Panc1 (cell line): ENCODE data around the gene NINL. TPM values are rescaled to one million over a fixed set of nuclear protein-coding genes. Genes with fewer than 3 reads are reported as not detected.

Source experiments
- ATAC-seq: fragments of 200-7000 bp; cut with Tn5 transposase; 2 replicates; pipeline ENCODE4 v1.9.1; 2020; ENCODE audit warnings: mild to moderate bottlenecking, moderate library complexity
- BruUV-seq: library from RNA; stranded (reverse); fragments of 400-500 nt; replicated peaks from 2 replicates; lab custom pipeline; 2021; lab: Mats Ljungman, UMichigan
- CTCF ChIA-PET: fragments of 300-600 bp; sonication (Branson Sonifier 250); formaldehyde crosslinking; loops from one replicate; lab custom pipeline; 2022; ENCODE audit warnings: antibody characterized with exemption; lab: Charles Lee
- POLR2A ChIA-PET: fragments of 300-600 bp; sonication (Branson Sonifier 250); formaldehyde crosslinking; loops from one replicate; lab custom pipeline; 2022; ENCODE audit warnings: antibody characterized with exemption; lab: Charles Lee
- DNase-seq: peaks from one replicate; pipeline ENCODE4 v3.0.0-alpha.2; 2010; ENCODE audit warnings: low read depth, low spot score
- H3K27ac ChIP-seq: 2 replicates; pipeline ENCODE4 v1.5.1; 2011; ENCODE audit warnings: mild to moderate bottlenecking, low read length, inconsistent platforms
- H3K27me3 ChIP-seq: fragments of 200-500 bp; sonication (Bioruptor generic); 2 replicates; pipeline ENCODE4 v1.6.0; 2014; ENCODE audit warnings: low read length, inconsistent platforms; ENCODE audit not compliant: control insufficient read depth, insufficient read depth
- H3K36me3 ChIP-seq: fragments of 200-500 bp; sonication (Bioruptor generic); 2 replicates; pipeline ENCODE4 v1.5.1; 2014; ENCODE audit warnings: inconsistent platforms, mild to moderate bottlenecking, low read length, moderate library complexity; ENCODE audit not compliant: control insufficient read depth, insufficient read depth
- H3K4me1 ChIP-seq: 2 replicates; pipeline ENCODE4 v1.5.1; 2011; ENCODE audit warnings: inconsistent platforms, mild to moderate bottlenecking, low read length, moderate library complexity; ENCODE audit not compliant: control insufficient read depth, insufficient read depth
- H3K4me3 ChIP-seq, 2 experiments: 2 replicates each; pipeline ENCODE4 v1.5.1; 2011 to 2012; ENCODE audit warnings: low read depth in 2 of 2, low read length in 2 of 2, mild to moderate bottlenecking in 2 of 2, inconsistent platforms in 1 of 2, moderate library complexity in 1 of 2
- H3K9me3 ChIP-seq: fragments of 200-500 bp; sonication (Bioruptor generic); 2 replicates; pipeline ENCODE4 v1.5.1; 2014; ENCODE audit warnings: low read depth, mild to moderate bottlenecking, inconsistent platforms, low read length, moderate library complexity; ENCODE audit not compliant: control insufficient read depth, insufficient read depth
- CTCF ChIP-seq: fragments of 450-650 bp; IDR thresholded peaks from 2 replicates; pipeline ENCODE4 v1.5.1; 2017; ENCODE audit warnings: mild to moderate bottlenecking
- POLR2AphosphoS5 ChIP-seq: IDR thresholded peaks from 2 replicates; pipeline ENCODE4 v1.6.1; 2012; ENCODE audit warnings: mild to moderate bottlenecking, low read depth, low read length, moderate library complexity
- REST ChIP-seq, 2 experiments: IDR thresholded peaks; 2 replicates each; pipeline ENCODE4 v1.6.1; 2011 to 2012; ENCODE audit warnings: low read depth in 2 of 2, control low read depth in 1 of 2, low read length in 1 of 2, mild to moderate bottlenecking in 1 of 2, moderate library complexity in 1 of 2; ENCODE audit not compliant: insufficient read depth in 1 of 2
- SIN3A ChIP-seq: IDR thresholded peaks from 2 replicates; pipeline ENCODE4 v1.6.1; 2012; ENCODE audit warnings: low read depth, mild to moderate bottlenecking, low read length, moderate library complexity, borderline replicate concordance; ENCODE audit not compliant: insufficient read depth
- TCF7L2 ChIP-seq: IDR thresholded peaks from 2 replicates; pipeline ENCODE4 v1.6.1; 2011; ENCODE audit warnings: mild to moderate bottlenecking, low read depth, low read length, inconsistent platforms
- in situ Hi-C: cut with HindIII; loops from 2 replicates; pipeline ENCODE4 v1.10.0; 2016; ENCODE audit warnings: low sequenced_read_pairs, low pct_unique_long_range_greater_than_20kb
- intact Hi-C: fragments of 100-400 bp; cut with micrococcal nuclease; formaldehyde crosslinking; loops from one replicate; pipeline ENCODE4 v1.10.0; 2022; ENCODE audit not compliant: unreplicated experiment
- total RNA-seq: library from RNA; stranded (reverse); gene quantifications from one replicate; pipeline ENCODE4 v1.2.1, GENCODE V29; 2021; ENCODE audit not compliant: unreplicated experiment

Gene NINL
- total RNA-seq, 1 experiment from 2014 or later, result 25.0 TPM

- POLR2A ChIA-PET, result interaction anchor here (0.6 kb wide), 1 partner anchor 10 kb away, joined by 3 read pairs; no protein-coding TSS in a partner anchor
- DNase-seq, result no peak
- CTCF ChIA-PET, result no interaction called here
- BruUV-seq, result no TSS peak
- no peaks in the 10 kb centered on the region for H3K27me3 ChIP-seq
- H3K9me3 ChIP-seq, result no peaks in the 10 kb centered on the region
- no peak for TF ChIP-seq SIN3A
- TF ChIP-seq REST (IDR thresholded peaks at IDR 0.05; ENCODE audit: insufficient read depth in 1 of 2, low read depth in 2 of 2, low read length in 1 of 2), result no peak
- TF ChIP-seq TCF7L2, result no peak
- no peak for TF ChIP-seq CTCF
- TF ChIP-seq POLR2AphosphoS5, result no peak
- ATAC-seq, result no peak
- no peaks in the 10 kb centered on the region for H3K4me1 ChIP-seq
- in situ Hi-C loops (no loop called here), intact Hi-C loops (no loop called here)
- H3K27ac ChIP-seq, result no peak overlapping the region
- H3K4me3 ChIP-seq, result no peak overlapping the region
- H3K36me3 ChIP-seq, result peaks cover 3% of the 10 kb centered on the region; the same call in 1 of the 2 replicates
These were observed 93.8 kb downstream of the NINL start for GRCh38 chr20:25491446-25492038.

- Histone ChIP-seq H3K4me1 (no peaks in the 10 kb centered on the region), H3K27me3 (no peaks in the 10 kb centered on the region), H3K27ac (no peak overlapping the region), H3K9me3 (no peaks in the 10 kb centered on the region), H3K4me3 (no peak overlapping the region), H3K36me3 (peaks cover 3% of the 10 kb centered on the region; the same call in 1 of the 2 replicates)
- DNase-seq (no peak), ATAC-seq (no peak)
- no TSS peak for BruUV-seq
- ChIA-PET POLR2A (no interaction called here), CTCF (no interaction called here)
- TF ChIP-seq TCF7L2, result no peak
- TF ChIP-seq SIN3A, result no peak
- no peak for TF ChIP-seq POLR2AphosphoS5
- TF ChIP-seq REST (IDR thresholded peaks at IDR 0.05; ENCODE audit: insufficient read depth in 1 of 2, low read depth in 2 of 2, low read length in 1 of 2), result no peak
- no peak for TF ChIP-seq CTCF
- intact Hi-C loops, result no loop called here
- in situ Hi-C loops, result no loop called here
These were observed 94.5 kb downstream of the NINL start for GRCh38 chr20:25490656-25491445.
